ENCODE data around the gene XPNPEP3.

DNA sequence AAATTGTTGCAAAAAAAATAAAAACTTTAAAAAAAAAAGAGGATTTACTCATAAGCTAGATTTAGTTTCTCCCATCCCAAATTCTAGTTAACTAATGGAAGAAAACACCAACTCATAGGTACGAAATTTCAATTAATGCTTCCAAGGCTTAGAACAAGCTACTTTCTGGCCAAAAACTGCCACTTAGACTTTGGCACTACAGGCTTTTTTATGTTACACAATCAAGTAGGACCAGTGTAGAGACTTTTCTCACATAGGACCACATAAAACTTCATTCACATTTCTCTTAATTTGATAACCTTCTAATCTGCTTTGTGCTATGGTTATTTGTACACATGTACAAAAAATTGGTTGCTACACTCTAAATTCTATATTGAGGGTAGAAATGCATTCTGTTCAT, 3.6 kb upstream of the XPNPEP3 start:
- TF ChIP-seq, protein P1, sequence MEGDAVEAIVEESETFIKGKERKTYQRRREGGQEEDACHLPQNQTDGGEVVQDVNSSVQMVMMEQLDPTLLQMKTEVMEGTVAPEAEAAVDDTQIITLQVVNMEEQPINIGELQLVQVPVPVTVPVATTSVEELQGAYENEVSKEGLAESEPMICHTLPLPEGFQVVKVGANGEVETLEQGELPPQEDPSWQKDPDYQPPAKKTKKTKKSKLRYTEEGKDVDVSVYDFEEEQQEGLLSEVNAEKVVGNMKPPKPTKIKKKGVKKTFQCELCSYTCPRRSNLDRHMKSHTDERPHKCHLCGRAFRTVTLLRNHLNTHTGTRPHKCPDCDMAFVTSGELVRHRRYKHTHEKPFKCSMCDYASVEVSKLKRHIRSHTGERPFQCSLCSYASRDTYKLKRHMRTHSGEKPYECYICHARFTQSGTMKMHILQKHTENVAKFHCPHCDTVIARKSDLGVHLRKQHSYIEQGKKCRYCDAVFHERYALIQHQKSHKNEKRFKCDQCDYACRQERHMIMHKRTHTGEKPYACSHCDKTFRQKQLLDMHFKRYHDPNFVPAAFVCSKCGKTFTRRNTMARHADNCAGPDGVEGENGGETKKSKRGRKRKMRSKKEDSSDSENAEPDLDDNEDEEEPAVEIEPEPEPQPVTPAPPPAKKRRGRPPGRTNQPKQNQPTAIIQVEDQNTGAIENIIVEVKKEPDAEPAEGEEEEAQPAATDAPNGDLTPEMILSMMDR (IDR thresholded peaks at IDR 0.05): no peak
- TF ChIP-seq POLR2A (IDR thresholded peaks at IDR 0.05): no peak
- no peak for TF ChIP-seq EP300 (IDR thresholded peaks at IDR 0.05)
- TF ChIP-seq POLR2AphosphoS5 (IDR thresholded peaks at IDR 0.05): no peak
